OCI-LY7 (cell line): ENCODE measurements around the gene OSBP2. TPM values are rescaled to one million over a fixed set of nuclear protein-coding genes. Genes with fewer than 3 reads are reported as not detected.
"Not testable (repeated sequence)": the region's sequence is repeated elsewhere in the genome, so short reads cannot be mapped to it uniquely, and the experiment has no call there.

Experiments
- BruUV-seq: library from RNA; stranded (reverse); fragments of 400-500 nt; replicated peaks from 2 replicates; lab custom pipeline; 2021; lab: Mats Ljungman, UMichigan
- CTCF ChIA-PET: fragments of 300-600 bp; sonication (Branson Sonifier 250); formaldehyde crosslinking; loops from one replicate; lab custom pipeline; 2022; ENCODE audit warnings: antibody characterized with exemption; ENCODE audit not compliant: unreplicated experiment; lab: Charles Lee
- POLR2A ChIA-PET: fragments of 300-600 bp; sonication (Branson Sonifier 250); formaldehyde crosslinking; loops from one replicate; lab custom pipeline; 2022; ENCODE audit warnings: antibody characterized with exemption; lab: Charles Lee
- DNase-seq: peaks from one replicate; pipeline ENCODE4 v3.0.0-alpha.2; 2015; ENCODE audit warnings: low spot score
- H2AFZ ChIP-seq: fragments of 200-600 bp; sonication (generic), shearing (Covaris generic); 2 replicates; pipeline ENCODE4 v1.6.1; 2014; ENCODE audit warnings: mild to moderate bottlenecking, antibody characterized with exemption, low read length, moderate library complexity
- H3K27ac ChIP-seq: fragments of 200-600 bp; sonication (generic); 2 replicates; pipeline ENCODE4 v1.5.1; 2014; ENCODE audit warnings: mixed run types, low read depth, mild to moderate bottlenecking, moderate library complexity, low read length, inconsistent platforms; ENCODE audit not compliant: poor library complexity, severe bottlenecking
- H3K36me3 ChIP-seq: fragments of 200-600 bp; sonication (generic); 2 replicates; pipeline ENCODE4 v1.6.1; 2014; ENCODE audit warnings: mild to moderate bottlenecking, antibody characterized with exemption, low read length, moderate library complexity, mixed read lengths; ENCODE audit not compliant: insufficient read depth
- H3K4me1 ChIP-seq: fragments of 200-600 bp; sonication (generic); 2 replicates; pipeline ENCODE4 v1.5.1; 2014; ENCODE audit warnings: mild to moderate bottlenecking, low read length; ENCODE audit not compliant: insufficient read depth, poor library complexity, severe bottlenecking
- H3K4me2 ChIP-seq: fragments of 200-600 bp; sonication (generic); 2 replicates; pipeline ENCODE4 v1.6.1; 2014; ENCODE audit warnings: mild to moderate bottlenecking, low read length
- H3K4me3 ChIP-seq: fragments of 200-600 bp; sonication (generic); 2 replicates; pipeline ENCODE4 v1.5.1; 2014; ENCODE audit warnings: mild to moderate bottlenecking, low read depth, low read length; ENCODE audit not compliant: poor library complexity, severe bottlenecking
- H3K79me2 ChIP-seq: fragments of 200-600 bp; sonication (generic); 2 replicates; pipeline ENCODE4 v1.6.1; 2016; ENCODE audit warnings: low read depth, mild to moderate bottlenecking, low read length, moderate library complexity, mixed read lengths; ENCODE audit not compliant: insufficient read depth
- H3K9me2 ChIP-seq: fragments of 200-600 bp; sonication (generic); 2 replicates; pipeline ENCODE4 v1.6.1; 2016; ENCODE audit warnings: mild to moderate bottlenecking, low read length, mixed read lengths; ENCODE audit not compliant: insufficient read depth
- H3K9me3 ChIP-seq: fragments of 200-600 bp; sonication (generic); 2 replicates; pipeline ENCODE4 v1.6.1; 2014; ENCODE audit warnings: mild to moderate bottlenecking, mixed run types, low read length, mixed read lengths
- H4K20me1 ChIP-seq: fragments of 200-600 bp; sonication (generic); 2 replicates; pipeline ENCODE4 v1.6.1; 2014; ENCODE audit warnings: mild to moderate bottlenecking, antibody characterized with exemption, low read length, moderate library complexity, mixed read lengths; ENCODE audit not compliant: insufficient read depth
- EZH2phosphoT487 ChIP-seq: fragments of 200-600 bp; sonication (generic); IDR thresholded peaks from 2 replicates; pipeline ENCODE4 v1.6.1; 2018; ENCODE audit warnings: low read depth, borderline replicate concordance, mild to moderate bottlenecking, mixed run types, antibody characterized with exemption, low read length, moderate library complexity, mixed read lengths
- intact Hi-C: fragments of 100-400 bp; cut with micrococcal nuclease; formaldehyde crosslinking; loops from one replicate; pipeline ENCODE4 v1.10.0; 2022; ENCODE audit not compliant: unreplicated experiment
- total RNA-seq, 2 experiments: library from RNA; depleted of rRNA in 1 of 2; stranded (reverse); fragments of >200 nt in 1 of 2; shearing (Covaris generic) in 1 of 2; gene quantifications; 2 replicates each; pipeline ENCODE4 v1.2.3, GENCODE V29; 2014 to 2022
- TF ChIP-seq, protein P1 (sequence below): fragments of 200-600 bp; sonication (generic); conservative IDR thresholded peaks from 2 replicates; pipeline ENCODE4 v1.5.1; 2014; ENCODE audit warnings: mild to moderate bottlenecking, antibody characterized with exemption, low read length, moderate library complexity, mixed read lengths

The OSBP2 gene
- total RNA-seq, 2 experiments from 2014 or later, result 0.19 to 0.34 TPM

DNA sequence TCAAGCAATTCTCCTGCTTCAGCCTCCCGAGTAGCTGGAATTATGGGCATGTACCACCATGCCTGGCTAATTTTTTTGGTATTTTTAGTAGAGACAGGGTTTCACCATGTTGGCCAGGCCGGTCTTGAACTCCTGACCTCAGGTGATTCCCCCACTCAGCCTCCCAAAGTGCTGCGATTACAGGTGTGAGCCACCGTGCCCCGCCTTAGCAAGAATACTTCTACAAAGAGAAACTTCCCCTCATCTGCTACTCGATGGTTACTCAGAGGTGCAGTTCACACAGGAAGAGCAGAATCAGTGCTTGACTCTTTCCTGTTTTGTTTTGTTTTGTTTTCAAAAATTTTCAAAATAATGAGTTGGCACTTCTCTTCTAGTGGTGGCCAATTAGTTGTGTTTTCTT, 15.3 kb downstream of the OSBP2 start:
- H2AFZ ChIP-seq, H3K36me3 ChIP-seq, H3K4me2 ChIP-seq, H3K4me1 ChIP-seq, H3K9me2 ChIP-seq, H3K27ac ChIP-seq, BruUV-seq, CTCF ChIA-PET, H3K9me3 ChIP-seq, DNase-seq, H3K4me3 ChIP-seq, intact Hi-C loops, H4K20me1 ChIP-seq, H3K79me2 ChIP-seq: not testable (repeated sequence)
- POLR2A ChIA-PET, result interaction anchor here (0.6 kb wide), 1 partner anchor 199 kb away, joined by 4 read pairs; no protein-coding TSS in a partner anchor

DNA sequence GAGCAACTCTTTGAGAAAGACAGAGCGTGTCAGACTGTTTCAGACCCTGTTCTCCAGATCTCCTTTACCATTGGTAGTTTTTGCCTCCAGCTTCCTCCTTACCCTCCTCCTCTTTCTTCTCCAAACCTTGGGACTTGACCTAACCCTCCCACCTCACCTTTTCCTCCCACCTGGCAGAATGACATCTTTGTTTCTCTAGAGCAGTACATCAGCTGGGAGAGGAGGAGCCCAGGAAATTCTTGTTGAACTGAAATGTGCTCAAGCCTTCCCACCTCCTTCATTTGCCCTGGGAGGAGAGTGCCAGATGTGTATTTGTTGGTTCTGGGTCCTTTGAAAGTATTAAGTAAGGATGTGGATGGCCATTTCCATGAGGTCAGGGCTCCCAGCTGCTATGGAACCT, 17.4 kb downstream of the OSBP2 start:
- H4K20me1 ChIP-seq, result no peaks in the 10 kb centered on the region
- H2AFZ ChIP-seq, result no peak overlapping the region
- ChIA-PET CTCF (no interaction called here), POLR2A (no interaction called here)
- H3K9me3 ChIP-seq, result no peaks in the 10 kb centered on the region
- no peaks in the 10 kb centered on the region for H3K79me2 ChIP-seq
- H3K9me2 ChIP-seq, result no peaks in the 10 kb centered on the region
- no peak for TF ChIP-seq EZH2phosphoT487
- TF ChIP-seq, protein P1, sequence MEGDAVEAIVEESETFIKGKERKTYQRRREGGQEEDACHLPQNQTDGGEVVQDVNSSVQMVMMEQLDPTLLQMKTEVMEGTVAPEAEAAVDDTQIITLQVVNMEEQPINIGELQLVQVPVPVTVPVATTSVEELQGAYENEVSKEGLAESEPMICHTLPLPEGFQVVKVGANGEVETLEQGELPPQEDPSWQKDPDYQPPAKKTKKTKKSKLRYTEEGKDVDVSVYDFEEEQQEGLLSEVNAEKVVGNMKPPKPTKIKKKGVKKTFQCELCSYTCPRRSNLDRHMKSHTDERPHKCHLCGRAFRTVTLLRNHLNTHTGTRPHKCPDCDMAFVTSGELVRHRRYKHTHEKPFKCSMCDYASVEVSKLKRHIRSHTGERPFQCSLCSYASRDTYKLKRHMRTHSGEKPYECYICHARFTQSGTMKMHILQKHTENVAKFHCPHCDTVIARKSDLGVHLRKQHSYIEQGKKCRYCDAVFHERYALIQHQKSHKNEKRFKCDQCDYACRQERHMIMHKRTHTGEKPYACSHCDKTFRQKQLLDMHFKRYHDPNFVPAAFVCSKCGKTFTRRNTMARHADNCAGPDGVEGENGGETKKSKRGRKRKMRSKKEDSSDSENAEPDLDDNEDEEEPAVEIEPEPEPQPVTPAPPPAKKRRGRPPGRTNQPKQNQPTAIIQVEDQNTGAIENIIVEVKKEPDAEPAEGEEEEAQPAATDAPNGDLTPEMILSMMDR, result no peak
- H3K4me3 ChIP-seq, result no peak overlapping the region
- no peaks in the 10 kb centered on the region for H3K4me1 ChIP-seq
- intact Hi-C loops, result no loop called here
- H3K27ac ChIP-seq, result no peak overlapping the region
- no peaks in the 10 kb centered on the region for H3K36me3 ChIP-seq
- no peak overlapping the region for H3K4me2 ChIP-seq
- DNase-seq, result no peak
- BruUV-seq, result no TSS peak

DNA sequence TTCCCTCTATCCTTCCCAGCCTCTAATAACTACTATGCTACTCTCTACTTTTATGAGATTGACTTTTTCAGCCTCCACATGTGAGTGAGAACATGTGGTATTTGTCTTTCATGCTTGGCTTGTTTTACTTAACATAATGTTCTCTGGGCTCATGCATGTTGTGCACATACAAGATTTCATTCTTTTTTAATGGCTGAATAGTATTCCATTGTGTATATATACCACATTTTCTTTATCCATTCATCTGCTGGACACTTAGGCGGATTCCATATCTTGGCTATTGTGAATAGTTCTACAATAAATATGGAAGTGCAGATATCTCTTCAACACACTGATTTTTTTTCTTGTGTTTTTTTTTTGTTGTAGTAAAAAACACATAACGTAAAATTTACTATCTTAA, 19.4 kb downstream of the OSBP2 start:
- POLR2A ChIA-PET, result no interaction called here
- BruUV-seq, result no TSS peak
- intact Hi-C loops, result no loop called here

More for the DNA sequence above, 19.4 kb downstream of the OSBP2 start:
- Histone ChIP-seq H2AFZ (no peak overlapping the region), H3K79me2 (no peaks in the 10 kb centered on the region), H3K27ac (no peak overlapping the region), H3K36me3 (no peaks in the 10 kb centered on the region), H3K4me1 (no peaks in the 10 kb centered on the region), H3K9me2 (no peaks in the 10 kb centered on the region), H3K4me2 (no peak overlapping the region), H4K20me1 (no peaks in the 10 kb centered on the region), H3K4me3 (no peak overlapping the region), H3K9me3 (no peaks in the 10 kb centered on the region)
- no peak for DNase-seq
- CTCF ChIA-PET, result no interaction called here
- TF ChIP-seq EZH2phosphoT487, result no peak
- TF ChIP-seq, protein P1, result no peak
